ENCODE results near the gene SCN8A.
"Not testable (repeated sequence)": the region's sequence is repeated elsewhere in the genome, so short reads cannot be mapped to it uniquely, and the experiment has no call there.

Gene SCN8A

GRCh38 chr12:51818566-51819300 is 227.7 kb downstream of the SCN8A start:
- DNase-seq: no peak

GRCh38 chr12:51819736-51820525 is 228.9 kb downstream of the SCN8A start:
- DNase-seq: peak in 1 of 2 experiments; percentile 12

GRCh38 chr12:51820526-51821439 is 229.8 kb downstream of the SCN8A start:
- no peak for DNase-seq

- no peak for DNase-seq
Observed at GRCh38 chr12:51821440-51822260, 230.6 kb downstream of the SCN8A start.

- DNase-seq: no peak
Observed at GRCh38 chr12:51822261-51822616, 231.2 kb downstream of the SCN8A start.

- no peak for DNase-seq
Observed at GRCh38 chr12:51822956-51823355, 231.9 kb downstream of the SCN8A start.

GRCh38 chr12:51823875-51824565 is 233.0 kb downstream of the SCN8A start:
- DNase-seq: peak in 1 of 2 experiments; percentile 69

GRCh38 chr12:51825216-51825615 is 234.2 kb downstream of the SCN8A start:
- DNase-seq: no peak

- no peak for DNase-seq
Observed at GRCh38 chr12:51826881-51827280, 235.8 kb downstream of the SCN8A start.

- DNase-seq: no peak
Observed at GRCh38 chr12:51827925-51828818, 237.1 kb downstream of the SCN8A start.

- no peak for DNase-seq
Observed at GRCh38 chr12:51829011-51829481, 238.0 kb downstream of the SCN8A start.

- no peak for DNase-seq
Observed at GRCh38 chr12:51829641-51830040, 238.6 kb downstream of the SCN8A start.

- DNase-seq: not testable (repeated sequence)
Observed at GRCh38 chr12:51831817-51832216, 240.8 kb downstream of the SCN8A start.

- no peak for DNase-seq
Observed at GRCh38 chr12:51832354-51833107, 241.5 kb downstream of the SCN8A start.

- DNase-seq: no peak
Observed at GRCh38 chr12:51833448-51834227, 242.6 kb downstream of the SCN8A start.

GRCh38 chr12:51834411-51834810 is 243.4 kb downstream of the SCN8A start:
- no peak for DNase-seq

GRCh38 chr12:51836041-51836826 is 245.2 kb downstream of the SCN8A start:
- DNase-seq: no peak

- no peak for DNase-seq
Observed at GRCh38 chr12:51836827-51837173, 245.8 kb downstream of the SCN8A start.
